GM21737 (cell line): ENCODE measurements around the gene ST3GAL4.
A peak's percentile ranks its signal among the peaks of the same experiment; 100 is the strongest.
"Not testable (repeated sequence)": the region's sequence is repeated elsewhere in the genome, so short reads cannot be mapped to it uniquely, and the experiment has no call there.

Experiments used
- ATAC-seq: cut with Tn5 transposase; IDR thresholded peaks from one replicate; pipeline ENCODE4 v1.9.1; 2021; ENCODE audit warnings: mild to moderate bottlenecking, moderate library complexity; ENCODE audit not compliant: unreplicated experiment

The ST3GAL4 gene

GRCh38 chr11:126345283-126345682 is 10.2 kb upstream of the ST3GAL4 start:
- ATAC-seq, result no peak

DNA sequence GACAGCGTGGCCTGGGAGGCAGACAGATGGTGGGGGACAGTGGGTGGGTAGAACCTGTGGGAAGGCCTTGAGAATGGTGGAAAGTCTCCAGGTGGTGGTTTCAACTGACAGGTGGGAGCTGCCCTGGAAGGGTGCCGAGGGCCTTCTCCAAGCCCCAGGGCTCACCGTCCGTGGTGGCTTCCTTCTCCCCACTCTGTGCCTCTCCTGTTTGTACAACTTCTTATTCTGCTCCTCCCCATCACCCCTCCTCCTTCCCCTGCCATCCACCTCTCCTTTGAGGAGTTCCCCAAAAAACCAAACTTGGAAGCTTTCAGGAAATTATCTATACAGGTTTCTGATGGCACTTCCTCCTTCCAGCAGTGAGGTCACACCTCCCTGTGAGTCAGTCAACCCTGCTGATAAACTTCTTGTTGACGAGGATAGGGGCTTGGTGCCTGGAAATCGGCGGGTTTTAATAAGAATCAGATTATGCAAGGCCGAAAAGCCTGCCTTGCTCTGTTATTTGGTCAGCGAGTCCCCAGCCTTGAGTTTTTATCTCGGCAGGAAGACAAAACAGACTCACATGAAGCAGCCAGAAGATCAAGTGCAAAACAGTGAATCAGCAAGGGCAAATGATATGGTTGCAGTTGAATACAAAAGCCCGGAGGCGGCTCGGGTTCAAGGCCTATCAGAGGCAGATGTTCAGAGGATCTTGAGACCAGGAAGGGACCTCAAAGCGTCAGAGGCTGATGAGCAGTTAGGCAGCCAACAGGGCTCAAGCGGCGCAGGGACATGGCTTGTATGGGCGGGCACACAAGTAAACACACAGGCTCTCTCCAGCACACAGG is 9.5 kb upstream of the ST3GAL4 start:
- ATAC-seq, result no peak

DNA sequence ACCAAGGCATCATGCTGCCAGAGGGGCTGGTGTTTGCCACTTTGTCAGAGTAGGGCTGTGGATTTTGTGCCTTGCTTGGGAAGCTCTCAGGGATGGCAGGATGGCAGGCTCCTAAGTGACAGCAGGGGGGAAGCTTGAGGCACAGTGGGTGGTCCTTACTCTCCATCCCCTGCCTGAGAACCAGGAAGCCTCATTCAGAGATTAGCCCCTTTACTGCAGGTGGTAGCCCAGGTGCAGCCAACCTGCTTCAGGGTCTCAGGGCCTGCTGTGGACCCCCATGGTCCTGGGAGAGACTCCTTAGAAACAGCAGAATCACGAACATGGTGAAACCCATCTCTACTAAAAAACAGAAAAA is 8.9 kb upstream of the ST3GAL4 start:
- no peak for ATAC-seq

GRCh38 chr11:126346946-126347345 is 8.5 kb upstream of the ST3GAL4 start:
- ATAC-seq, result not testable (repeated sequence)

DNA sequence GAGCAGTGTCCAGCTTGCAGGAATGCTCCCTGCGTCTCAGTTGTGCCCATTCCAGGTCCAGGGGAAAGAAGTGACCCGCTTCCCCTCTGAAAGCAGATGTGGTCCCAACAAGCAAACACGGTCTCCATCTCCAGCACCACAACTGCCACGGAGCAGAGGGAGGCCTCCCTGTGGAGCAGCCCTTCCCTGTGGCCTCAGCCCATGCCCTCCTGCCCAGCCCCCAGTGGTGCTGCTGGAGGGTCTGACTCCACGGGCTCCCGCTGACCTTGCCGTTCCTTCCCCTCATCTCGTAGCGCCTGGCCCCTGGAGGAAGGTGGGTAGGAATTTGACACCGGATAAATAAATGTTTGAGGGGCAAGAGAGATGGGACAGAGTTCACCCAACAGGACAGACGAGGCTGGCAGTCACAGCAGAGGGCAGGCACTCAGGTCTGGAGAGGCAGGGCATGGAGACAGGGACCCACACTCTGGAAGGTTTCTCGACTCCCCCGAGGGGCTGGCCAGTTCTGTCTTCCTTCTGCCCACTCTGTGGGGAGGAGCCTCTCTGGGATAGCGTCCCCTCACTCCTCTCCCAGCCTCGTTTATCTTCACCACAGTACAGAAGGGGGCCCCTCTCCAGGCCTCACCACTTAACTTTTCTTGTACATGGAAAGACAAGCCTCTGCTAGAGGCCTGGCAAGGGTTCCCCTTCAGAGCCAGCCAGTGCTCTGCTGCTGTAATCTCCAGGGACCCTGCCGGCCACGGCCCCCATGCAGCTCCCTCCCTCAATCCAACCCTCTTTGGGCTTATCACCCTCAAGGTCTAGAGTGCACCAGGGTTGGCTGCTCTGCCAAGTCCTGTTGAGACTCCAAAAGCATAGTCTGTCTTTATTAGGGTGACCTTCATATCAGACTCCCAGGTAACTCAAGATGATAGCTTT is 7.5 kb upstream of the ST3GAL4 start:
- no peak for ATAC-seq

- no peak for ATAC-seq
Observed at GRCh38 chr11:126348806-126349582, 6.5 kb upstream of the ST3GAL4 start.

DNA sequence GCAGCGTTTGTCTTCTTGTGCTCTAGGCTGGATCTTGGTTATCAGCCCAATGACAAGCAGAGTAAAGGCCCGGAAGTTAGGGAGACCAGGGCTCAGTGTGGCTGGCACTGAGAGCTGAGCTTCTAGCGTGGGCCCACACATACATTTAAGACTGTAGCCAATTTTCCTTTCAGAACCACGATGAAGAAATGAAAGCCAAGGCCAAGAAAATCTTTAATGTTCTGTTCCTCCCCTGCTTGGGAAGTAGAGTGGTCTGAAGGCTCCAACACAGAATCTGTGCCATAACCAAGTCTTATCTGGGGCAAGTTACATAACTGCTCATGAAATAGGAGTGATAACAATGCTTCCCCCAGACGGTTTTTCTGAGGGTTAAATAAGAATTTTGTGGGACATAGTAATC is 4.7 kb upstream of the ST3GAL4 start:
- ATAC-seq, result no peak

GRCh38 chr11:126352163-126352562 is 3.3 kb upstream of the ST3GAL4 start:
- ATAC-seq, result no peak

DNA sequence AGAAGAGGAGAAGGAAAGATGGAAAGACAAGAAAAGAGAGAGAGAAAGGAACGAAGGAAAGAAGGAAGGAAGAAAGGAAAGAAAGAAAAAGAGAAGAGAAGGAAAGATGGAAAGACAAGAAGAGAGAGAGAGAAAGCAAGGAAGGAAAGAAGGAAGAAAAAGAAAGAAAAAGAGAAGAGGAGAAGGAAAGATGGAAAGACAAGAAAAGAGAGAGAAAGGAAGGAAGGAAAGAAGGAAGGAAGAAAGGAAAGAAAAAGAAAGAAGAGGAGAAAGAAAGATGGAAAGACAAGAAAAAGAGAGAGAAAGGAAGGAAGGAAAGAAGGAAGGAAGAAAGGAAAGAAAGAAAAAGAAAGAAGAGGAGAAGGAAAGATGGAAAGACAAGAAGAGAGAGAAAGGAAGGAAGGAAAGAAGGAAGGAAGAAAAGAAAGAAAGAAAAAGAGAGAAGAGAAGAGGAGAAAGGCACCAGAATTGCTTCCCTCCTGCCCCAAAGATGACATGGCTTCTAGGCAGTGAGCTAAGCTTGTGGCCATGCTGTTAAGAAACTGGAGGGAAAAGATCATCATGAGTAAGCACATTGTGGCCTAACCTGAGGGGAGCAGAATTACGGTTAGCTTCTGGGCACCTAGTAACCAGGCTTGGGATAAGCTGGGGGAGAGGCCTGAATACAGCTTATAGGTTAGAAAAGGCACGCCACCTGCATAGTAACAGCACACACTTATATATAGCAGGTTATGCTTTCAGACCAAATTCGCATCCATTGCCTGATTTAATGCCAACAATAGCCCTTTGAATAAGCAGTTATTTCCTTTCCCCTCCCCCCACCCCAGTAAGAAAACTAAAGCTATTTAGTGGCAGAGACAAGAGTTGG is 2.3 kb upstream of the ST3GAL4 start:
- ATAC-seq, result no peak

DNA sequence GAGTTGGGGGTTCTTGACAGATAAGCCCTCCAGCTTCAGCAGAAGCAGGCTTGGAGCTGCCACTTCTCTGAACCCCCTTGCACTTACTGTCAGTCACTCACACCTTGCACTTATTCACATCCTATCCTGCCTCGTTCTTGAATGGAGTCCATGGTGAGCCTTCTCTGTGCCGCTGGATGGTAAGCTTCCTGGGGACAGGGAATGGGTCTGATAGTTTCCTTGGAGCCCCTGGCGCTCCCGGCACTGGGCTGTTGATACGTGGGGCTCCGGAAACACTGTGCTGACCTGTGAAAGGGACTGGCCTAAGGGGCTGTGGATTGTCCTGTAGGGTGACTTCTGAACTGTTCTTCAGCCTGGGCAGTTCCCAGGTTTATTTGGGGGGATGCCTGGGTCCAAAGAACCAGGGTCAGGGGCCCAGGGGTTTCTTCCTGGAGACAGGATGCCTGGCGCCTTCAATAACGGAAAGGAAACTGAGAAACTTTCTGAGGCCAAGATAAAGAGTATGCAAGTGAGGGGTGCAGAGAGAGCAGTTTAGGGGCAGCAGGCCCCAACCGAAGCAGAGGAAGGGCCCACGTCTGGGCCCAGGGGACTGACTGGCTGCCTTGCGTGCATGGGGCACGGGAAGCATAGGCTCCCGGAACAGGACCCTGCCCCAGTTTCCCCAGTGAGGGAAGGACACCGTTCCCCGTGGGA is 709 bp upstream of the ST3GAL4 start:
- ATAC-seq, result peak; percentile 30

GRCh38 chr11:126355926-126356897 is 726 bp downstream of the ST3GAL4 start:
- peak; percentile 24 for ATAC-seq

DNA sequence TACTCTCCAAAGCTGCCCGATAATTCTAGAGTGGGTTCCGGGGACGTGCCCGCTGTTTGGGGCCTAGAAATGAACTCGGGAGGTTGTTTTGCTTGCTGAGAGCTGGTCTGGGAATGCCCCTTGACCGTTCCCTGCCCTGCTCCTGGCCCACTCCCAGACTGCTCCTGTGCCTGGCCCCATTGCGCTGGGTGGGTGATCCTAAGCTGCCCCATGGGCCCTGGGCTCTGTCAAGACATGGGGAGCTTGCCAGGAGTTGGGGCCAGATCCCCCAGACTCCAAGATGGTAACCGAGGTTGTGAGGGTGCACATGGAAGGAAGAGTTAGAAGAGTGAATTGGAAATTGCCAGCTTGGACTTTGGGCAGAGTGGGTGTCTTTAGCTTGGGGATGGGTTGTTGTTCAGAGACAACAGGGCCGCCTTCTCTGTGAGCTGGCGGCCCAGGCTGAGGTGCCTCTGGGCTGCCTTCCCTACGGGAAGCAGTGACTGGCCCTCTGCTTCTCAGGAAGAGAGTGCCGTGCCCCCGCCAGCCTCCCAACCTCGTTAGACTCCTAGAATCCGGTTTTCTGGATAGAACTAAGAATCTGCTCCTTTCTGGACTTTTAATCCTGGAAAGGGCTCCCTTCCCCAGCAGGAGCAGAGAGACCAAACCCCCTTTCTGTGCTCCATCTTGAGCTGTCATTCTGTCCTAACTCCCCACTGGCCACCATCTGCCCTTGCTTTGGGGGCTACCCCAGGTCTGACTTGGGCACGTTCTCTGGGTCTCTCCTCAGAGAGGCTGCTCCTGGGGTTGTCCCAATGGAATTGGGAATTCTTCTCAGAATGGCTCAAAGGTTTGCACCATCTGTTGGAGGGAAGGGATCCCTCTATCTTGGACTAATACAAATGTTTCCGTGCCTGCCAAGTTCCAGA is 1.8 kb downstream of the ST3GAL4 start:
- ATAC-seq, result no peak

- no peak for ATAC-seq
Observed at GRCh38 chr11:126357969-126358762, 2.7 kb downstream of the ST3GAL4 start.

DNA sequence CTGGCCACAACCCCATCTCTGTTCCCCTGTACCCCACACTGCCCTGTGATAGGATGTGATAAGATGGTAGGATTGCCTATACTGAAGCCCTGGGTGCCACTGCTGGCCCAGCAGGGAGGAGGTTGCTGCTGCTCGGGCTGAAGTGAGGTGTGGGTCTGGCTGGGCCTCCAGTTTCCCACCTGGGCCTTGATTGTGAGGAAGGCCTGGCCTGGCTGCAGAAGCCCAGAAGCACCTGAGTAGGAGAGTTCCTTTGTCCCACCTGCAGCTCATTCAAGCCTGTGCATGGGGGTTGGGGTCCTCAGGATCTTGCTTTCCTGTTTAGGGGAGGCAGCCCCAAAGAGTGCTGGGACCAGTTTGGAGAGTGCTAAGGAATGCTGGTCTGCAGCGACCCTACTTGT is 3.3 kb downstream of the ST3GAL4 start:
- ATAC-seq, result no peak

GRCh38 chr11:126359431-126360048 is 4.1 kb downstream of the ST3GAL4 start:
- ATAC-seq, result no peak

GRCh38 chr11:126360049-126360446 is 4.6 kb downstream of the ST3GAL4 start:
- ATAC-seq, result no peak
